H1 (cell line): ENCODE results near the gene TAOK2. TPM values are rescaled to one million over a fixed set of nuclear protein-coding genes. Genes with fewer than 3 reads are reported as not detected.
A peak's percentile ranks its signal among the peaks of the same experiment; 100 is the strongest.

Source experiments
- CTCF ChIA-PET: fragments of 300-600 bp; sonication (Branson Sonifier 250); formaldehyde crosslinking; loops from one replicate; lab custom pipeline; 2021; ENCODE audit not compliant: partially characterized antibody; lab: Charles Lee
- POLR2A ChIA-PET: fragments of 300-600 bp; sonication (Branson Sonifier 250); formaldehyde crosslinking; loops from one replicate; lab custom pipeline; 2021; ENCODE audit warnings: inconsistent platforms; ENCODE audit not compliant: partially characterized antibody; lab: Charles Lee
- DNase-seq, 2 experiments: peaks; one replicate each; pipeline versions ENCODE4 v3.0.0 to v3.0.0-alpha.2; 2010 to 2022; ENCODE audit warnings: low spot score in 2 of 2, low read depth in 1 of 2, mixed read lengths in 1 of 2
- FAIRE-seq: peaks from 2 replicates; lab custom pipeline; 2011; peaks lifted over from hg19 to GRCh38; lab: Jason Lieb, UNC
- H2AFZ ChIP-seq: 2 replicates; pipeline ENCODE4 v1.8.1; 2012; ENCODE audit warnings: low read length, inconsistent platforms
- H2AK5ac ChIP-seq: 2 replicates; pipeline ENCODE4 v1.6.1; 2013; ENCODE audit warnings: low read depth, low read length
- H2BK120ac ChIP-seq: replicated peaks from 2 replicates; pipeline ENCODE3; 2013; ENCODE audit warnings: low read depth, low read length, inconsistent platforms
- H2BK12ac ChIP-seq: 2 replicates; pipeline ENCODE4 v1.6.1; 2013; ENCODE audit warnings: low read depth, low read length
- H2BK15ac ChIP-seq: 2 replicates; pipeline ENCODE4 v1.6.1; 2013; ENCODE audit warnings: low read length
- H2BK20ac ChIP-seq: 2 replicates; pipeline ENCODE4 v1.6.1; 2013; ENCODE audit warnings: low read length
- H2BK5ac ChIP-seq: 2 replicates; pipeline ENCODE4 v1.6.1; 2013; ENCODE audit warnings: low read depth, low read length
- H3K14ac ChIP-seq: 2 replicates; pipeline ENCODE4 v1.6.1; 2013; ENCODE audit warnings: inconsistent platforms; ENCODE audit not compliant: insufficient read length
- H3K18ac ChIP-seq: 2 replicates; pipeline ENCODE4 v1.6.1; 2013; ENCODE audit warnings: low read length; ENCODE audit errors: extremely low read depth
- H3K23ac ChIP-seq: 2 replicates; pipeline ENCODE4 v1.6.1; 2013; ENCODE audit warnings: inconsistent platforms; ENCODE audit not compliant: insufficient read length
- H3K23me2 ChIP-seq: 2 replicates; pipeline ENCODE4 v1.6.1; 2013; ENCODE audit warnings: low read depth, low read length
- H3K27ac ChIP-seq: 2 replicates; pipeline ENCODE4 v1.6.1; 2011; ENCODE audit warnings: low read depth, low read length, inconsistent platforms
- H3K27me3 ChIP-seq, 4 experiments: replicated peaks in 1 of 4; 1 replicate in 1 of 4; 2 replicates in 3 of 4; pipeline versions ENCODE4 v1.6.1 to v1.8.1; 2011 to 2013; ENCODE audit warnings: low read length in 3 of 4, mild to moderate bottlenecking in 3 of 4, inconsistent platforms in 2 of 4, mixed read lengths in 2 of 4, moderate library complexity in 1 of 4; ENCODE audit not compliant: control insufficient read depth in 3 of 4, insufficient read depth in 3 of 4; ENCODE audit errors: extremely low read depth in 1 of 4
- H3K36me3 ChIP-seq, 4 experiments: 2 replicates each; pipeline versions ENCODE4 v1.6.1 to v1.8.1; 2011 to 2013; ENCODE audit warnings: mild to moderate bottlenecking in 4 of 4, low read length in 3 of 4, moderate library complexity in 2 of 4, control low read depth in 1 of 4, inconsistent platforms in 1 of 4; ENCODE audit not compliant: insufficient read depth in 4 of 4, control insufficient read depth in 2 of 4
- H3K4ac ChIP-seq: replicated peaks from 2 replicates; pipeline ENCODE3; 2013; ENCODE audit warnings: low read length, low read depth, mixed read lengths, inconsistent platforms; ENCODE audit not compliant: insufficient read length
- H3K4me1 ChIP-seq, 4 experiments: replicated peaks in 1 of 4; 1 replicate in 1 of 4; 2 replicates in 3 of 4; pipeline versions ENCODE4 v1.6.1 to v1.8.1; 2011 to 2013; ENCODE audit warnings: low read length in 3 of 4, inconsistent platforms in 2 of 4, mixed read lengths in 1 of 4; ENCODE audit not compliant: insufficient read depth in 4 of 4, control insufficient read depth in 3 of 4
- H3K4me2 ChIP-seq, 2 experiments: 2 replicates each; pipeline versions ENCODE4 v1.6.1 to v1.8.1; 2011 to 2013; ENCODE audit warnings: low read depth in 2 of 2, low read length in 2 of 2, control low read depth in 1 of 2, inconsistent platforms in 1 of 2, mild to moderate bottlenecking in 1 of 2; ENCODE audit not compliant: insufficient read depth in 1 of 2
- H3K4me3 ChIP-seq, 4 experiments: fragments of 200-600, 300-600 bp in 1 of 4; sonication (generic), shearing (Covaris generic), sonication (Bioruptor Twin) in 1 of 4; 2 replicates each; pipeline versions ENCODE4 v1.5.1 to v1.8.1; 2011 to 2016; ENCODE audit warnings: low read length in 4 of 4, low read depth in 3 of 4, control low read depth in 2 of 4, inconsistent platforms in 2 of 4, mild to moderate bottlenecking in 2 of 4, mixed read lengths in 1 of 4, moderate library complexity in 1 of 4; ENCODE audit not compliant: insufficient read depth in 2 of 4; ENCODE audit errors: extremely low read depth in 1 of 4
- H3K56ac ChIP-seq: replicated peaks from 2 replicates; pipeline ENCODE3; 2013; ENCODE audit warnings: low read depth, mild to moderate bottlenecking, mixed read lengths, low read length, inconsistent platforms; ENCODE audit not compliant: insufficient read length
- H3K79me1 ChIP-seq: 2 replicates; pipeline ENCODE4 v1.6.1; 2013; ENCODE audit warnings: low read depth, low read length, control low read depth
- H3K79me2 ChIP-seq, 2 experiments: 2 replicates each; pipeline versions ENCODE4 v1.6.1 to v1.8.1; 2012 to 2013; ENCODE audit warnings: low read length in 2 of 2, mild to moderate bottlenecking in 2 of 2, inconsistent platforms in 1 of 2; ENCODE audit not compliant: insufficient read depth in 2 of 2, control insufficient read depth in 1 of 2
- H3K9ac ChIP-seq, 4 experiments: replicated peaks in 1 of 4; 1 replicate in 1 of 4; 2 replicates in 3 of 4; pipeline versions ENCODE4 v1.6.1 to v1.8.1; 2011 to 2013; ENCODE audit warnings: low read depth in 3 of 4, low read length in 3 of 4, control low read depth in 2 of 4, mild to moderate bottlenecking in 2 of 4, moderate library complexity in 2 of 4, inconsistent platforms in 1 of 4; ENCODE audit errors: extremely low read depth in 1 of 4
- H3K9me3 ChIP-seq, 2 experiments: 2 replicates each; pipeline versions ENCODE4 v1.6.1 to v1.8.1; 2012 to 2013; ENCODE audit warnings: mild to moderate bottlenecking in 2 of 2, moderate library complexity in 2 of 2, control low read depth in 1 of 2, inconsistent platforms in 1 of 2, low read depth in 1 of 2, low read length in 1 of 2, mixed read lengths in 1 of 2; ENCODE audit not compliant: insufficient read depth in 2 of 2
- H4K20me1 ChIP-seq, 2 experiments: replicated peaks in 1 of 2; 2 replicates each; pipeline versions ENCODE3 to v1.8.1; 2011 to 2013; ENCODE audit warnings: inconsistent platforms in 2 of 2, low read length in 2 of 2, mild to moderate bottlenecking in 1 of 2; ENCODE audit not compliant: insufficient read depth in 2 of 2, control insufficient read depth in 1 of 2
- H4K5ac ChIP-seq: 2 replicates; pipeline ENCODE4 v1.6.1; 2013; ENCODE audit warnings: low read length, low read depth, mixed read lengths, inconsistent platforms; ENCODE audit not compliant: insufficient read length
- H4K8ac ChIP-seq: 2 replicates; pipeline ENCODE4 v1.8.0; 2013; ENCODE audit warnings: mild to moderate bottlenecking, moderate library complexity, low read length, inconsistent platforms; ENCODE audit not compliant: insufficient read depth; ENCODE audit errors: extremely low read depth
- H4K91ac ChIP-seq: replicated peaks from 2 replicates; pipeline ENCODE3; 2013; ENCODE audit warnings: low read length, mixed read lengths, inconsistent platforms; ENCODE audit not compliant: insufficient read length
- NRF1 ChIP-seq: IDR thresholded peaks from 2 replicates; pipeline ENCODE4 v1.6.1; 2011; ENCODE audit warnings: mild to moderate bottlenecking, low read depth, low read length, improper control_type of control experiment
- SIN3A ChIP-seq, 2 experiments: IDR thresholded peaks in 1 of 2; conservative IDR thresholded peaks in 1 of 2; 2 replicates each; pipeline ENCODE4 v1.6.1; 2011 to 2012; ENCODE audit warnings: low read length in 2 of 2, improper control_type of control experiment in 1 of 2, low read depth in 1 of 2, mild to moderate bottlenecking in 1 of 2
- WGBS, 2 experiments: shearing (Covaris generic) in 1 of 2; methylation state at CpG; one replicate each; pipeline versions ENCODE4 v1.1.6 to v1.1.7; 2013 to 2015; ENCODE audit warnings: low lambda C conversion rate in 2 of 2, mixed read lengths in 2 of 2, inconsistent platforms in 1 of 2, low coverage in 1 of 2, missing lambda C conversion rate in 1 of 2; ENCODE audit not compliant: insufficient replicate concordance in 2 of 2, insufficient coverage in 1 of 2, insufficient read length in 1 of 2; ENCODE audit errors: extremely low coverage in 1 of 2, missing lambda C conversion rate in 1 of 2; 5-methylcytosine and 5-hydroxymethylcytosine counted together
- polyA plus RNA-seq, 7 experiments: library from polyadenylated mRNA; depleted of rRNA in 3 of 7; stranded (reverse) in 5 of 7; unstranded in 2 of 7; fragments of >200 nt in 5 of 7; fragments of 200-250 nt in 2 of 7; gene quantifications; 1 replicate in 5 of 7; 2 replicates in 1 of 7; 4 replicates in 1 of 7; pipeline versions ENCODE4 v1.2.1 to v1.2.3, GENCODE V29; 2011 to 2013; ENCODE audit warnings: missing spikeins in 2 of 7, mixed read lengths in 2 of 7
- total RNA-seq: library from RNA; stranded (reverse); fragmentation: NEBNext Ultra II Directional; extraction: Animal tissue kit (Norgen Biotek cat#: 25700); gene quantifications from 2 replicates; pipeline ENCODE4 v1.2.1, GENCODE V29; 2021
- TF ChIP-seq, protein P1 (sequence below): IDR thresholded peaks from 2 replicates; pipeline ENCODE4 v1.6.1; 2012; ENCODE audit warnings: low read length, inconsistent platforms

Gene TAOK2
- total and polyA plus RNA-seq, 2 of the 8 experiments (the other 6 are each of a cell fraction or from before 2014, with no cell fraction given), result 13.5 to 32.6 TPM

- Histone ChIP-seq H2AK5ac (peak overlapping the region; percentile 44; the same call in 1 of the 2 replicates), H3K27me3 (no peaks in the 10 kb centered on the region), H3K23ac (no peak overlapping the region), H4K20me1 (peaks cover 0 to 1% of the 10 kb centered on the region in 2 experiments), H3K79me2 (peaks cover 0 to 7% of the 10 kb centered on the region in 2 experiments; a peak in 1 of 4 replicates), H4K5ac (no peak overlapping the region), H3K27ac (peak overlapping the region; percentile 86), H3K23me2 (peaks cover 9% of the 10 kb centered on the region; the same call in 1 of the 2 replicates), H2BK15ac (no peak overlapping the region), H2BK5ac (peak overlapping the region; percentile 81), H3K4me2 (peak overlapping the region; percentile 78 to 92), H3K4me3 (peak overlapping the region; percentile 75 to 91 (median 80)), H3K4ac (no peak overlapping the region), H2BK120ac (no peak overlapping the region), H2AFZ (peak overlapping the region; percentile 36; the same call in 1 of the 2 replicates), H3K9me3 (no peaks in the 10 kb centered on the region), H3K4me1 (peaks cover 0 to 8% (median 3%) of the 10 kb centered on the region in 4 experiments; a peak in 4 of 7 replicates), H2BK12ac (no peak overlapping the region), H3K9ac (peak overlapping the region in 3 of 4 experiments; percentile 6 to 81 (median 74); a peak in 5 of 7 replicates), H3K36me3 (peaks cover 0 to 18% (median 3%) of the 10 kb centered on the region in 4 experiments; a peak in 6 of 8 replicates), H4K8ac (peak overlapping the region; percentile 92; the same call in 1 of the 2 replicates), H3K18ac (peak overlapping the region; percentile 88; the same call in 1 of the 2 replicates), H3K79me1 (peaks cover 3% of the 10 kb centered on the region; the same call in 1 of the 2 replicates), H3K14ac (no peak overlapping the region), H4K91ac (no peak overlapping the region), H2BK20ac (no peak overlapping the region), H3K56ac (no peak overlapping the region)
- no peak for TF ChIP-seq NRF1
- TF ChIP-seq, protein P1, sequence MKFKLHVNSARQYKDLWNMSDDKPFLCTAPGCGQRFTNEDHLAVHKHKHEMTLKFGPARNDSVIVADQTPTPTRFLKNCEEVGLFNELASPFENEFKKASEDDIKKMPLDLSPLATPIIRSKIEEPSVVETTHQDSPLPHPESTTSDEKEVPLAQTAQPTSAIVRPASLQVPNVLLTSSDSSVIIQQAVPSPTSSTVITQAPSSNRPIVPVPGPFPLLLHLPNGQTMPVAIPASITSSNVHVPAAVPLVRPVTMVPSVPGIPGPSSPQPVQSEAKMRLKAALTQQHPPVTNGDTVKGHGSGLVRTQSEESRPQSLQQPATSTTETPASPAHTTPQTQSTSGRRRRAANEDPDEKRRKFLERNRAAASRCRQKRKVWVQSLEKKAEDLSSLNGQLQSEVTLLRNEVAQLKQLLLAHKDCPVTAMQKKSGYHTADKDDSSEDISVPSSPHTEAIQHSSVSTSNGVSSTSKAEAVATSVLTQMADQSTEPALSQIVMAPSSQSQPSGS, result no peak
- 0 out of 4 replicates have a peak, but pooled peaks of 1 of the 2 experiments have one; percentile 4 for TF ChIP-seq SIN3A (conservative IDR thresholded peaks at IDR 0.05 in 1 of 2, IDR thresholded peaks at IDR 0.05 in 1 of 2; ENCODE audit: low read depth in 1 of 2, low read length in 2 of 2)
- DNase-seq (peak in 1 of 2 experiments; percentile 90), FAIRE-seq (no peak)
- ChIA-PET CTCF (interaction anchor here (1.0 to 2.5 kb wide), 3 partner anchors 9 to 37 kb away, joined by 3 to 9 read pairs (median 9); partner anchors contain the start of genes C16orf92 and TLCD3B), POLR2A (interaction anchor here (0.8 to 5.5 kb wide), 20 partner anchors 11 to 285 kb away, joined by 3 to 34 read pairs (median 5); partner anchors contain the start of genes ALDOA, ASPHD1, C16orf92 and CDIPT)
- WGBS, 2 experiments, result 29% methylated on average over 22 of the region's 24 CpGs; no CpG with 5 or more reads in 1 of the 2 experiments
Observed at GRCh38 chr16:29994600-29995323, 21.1 kb downstream of the TAOK2 start.
